AML-193 (cell line): ENCODE data around the gene POLN.

Experiments used
- DNase-seq, 2 experiments: peaks; one replicate each; lab custom pipeline; 2025; lab: John Stamatoyannopoulos, UW

Gene POLN

GRCh38 chr4:2262145-2262943 is 20.4 kb upstream of the POLN start:
- DNase-seq: peak; percentile 97

- no peak for DNase-seq
These were observed 19.9 kb upstream of the POLN start, which contains the start of gene MXD4 for GRCh38 chr4:2261853-2262144. Gene MXD4, minus strand, starts transcription at chr4:2262109. Its CDS starts 129 bp downstream, at chr4:2261980.

GRCh38 chr4:2261110-2261852 is 19.4 kb upstream of the POLN start:
- DNase-seq: peak; percentile 14 to 38

GRCh38 chr4:2260344-2261109 is 18.6 kb upstream of the POLN start:
- no peak for DNase-seq

- no peak for DNase-seq
These were observed 17.8 kb upstream of the POLN start for GRCh38 chr4:2259541-2260343.

GRCh38 chr4:2259036-2259540 is 17.2 kb upstream of the POLN start:
- no peak for DNase-seq

GRCh38 chr4:2258091-2259035 is 16.4 kb upstream of the POLN start:
- no peak for DNase-seq

- no peak for DNase-seq
These were observed 15.6 kb upstream of the POLN start for GRCh38 chr4:2257361-2258081.

- DNase-seq: no peak
These were observed 14.9 kb upstream of the POLN start for GRCh38 chr4:2256781-2257191.

- no peak for DNase-seq
These were observed 14.3 kb upstream of the POLN start for GRCh38 chr4:2256156-2256731.

- DNase-seq: no peak
These were observed 13.7 kb upstream of the POLN start for GRCh38 chr4:2255501-2256155.

GRCh38 chr4:2254665-2255500 is 13.0 kb upstream of the POLN start:
- no peak for DNase-seq

- no peak for DNase-seq
These were observed 11.5 kb upstream of the POLN start for GRCh38 chr4:2253160-2254084.

GRCh38 chr4:2252530-2253091 is 10.7 kb upstream of the POLN start:
- DNase-seq: no peak

GRCh38 chr4:2251795-2252529 is 10.0 kb upstream of the POLN start:
- no peak for DNase-seq
